Heart left ventricle (tissue), 16 donors: ENCODE results near the gene CD160. TPM values are rescaled to one million over a fixed set of nuclear protein-coding genes. Genes with fewer than 3 reads are reported as not detected.

Source experiments
- ATAC-seq, 4 donors: fragments of 200-7000 bp; cut with Tn5 transposase; one replicate each; pipeline ENCODE4 v1.9.1; 2020 to 2022; ENCODE audit warnings: moderate library complexity in 4 of 4, mild to moderate bottlenecking in 3 of 4, moderate number of reproducible peaks in 1 of 4
- DNase-seq, 5 donors: peaks; one replicate each; pipeline ENCODE4 v3.0.0-alpha.2; 2020
- H3K27ac ChIP-seq, 12 donors: fragments of 200-600 bp; sonication (generic) in 4 of 12; one replicate each; pipeline versions ENCODE4 v1.5.0 to v1.8.0; 2016 to 2022; ENCODE audit warnings: mild to moderate bottlenecking in 2 of 12
- H3K27me3 ChIP-seq, 9 donors: fragments of 200-600 bp; sonication (generic) in 2 of 9; one replicate each; pipeline versions ENCODE4 v1.5.1 to v1.8.0; 2016 to 2022; ENCODE audit warnings: mild to moderate bottlenecking in 3 of 9
- H3K36me3 ChIP-seq, 9 donors: fragments of 200-600 bp; sonication (generic) in 2 of 9; one replicate each; pipeline versions ENCODE4 v1.5.0 to v1.8.0; 2018 to 2022; ENCODE audit warnings: mild to moderate bottlenecking in 2 of 9
- H3K4me1 ChIP-seq, 12 donors: fragments of 200-600 bp; sonication (generic) in 4 of 12; one replicate each; pipeline versions ENCODE4 v1.5.0 to v1.8.0; 2016 to 2022; ENCODE audit warnings: mild to moderate bottlenecking in 3 of 12
- H3K4me3 ChIP-seq, 12 donors: fragments of 200-600 bp; sonication (generic) in 4 of 12; one replicate each; pipeline versions ENCODE4 v1.5.0 to v1.8.0; 2017 to 2022; ENCODE audit warnings: mild to moderate bottlenecking in 9 of 12, moderate library complexity in 4 of 12
- H3K9me3 ChIP-seq, 12 donors: fragments of 200-600 bp; sonication (generic) in 4 of 12; one replicate each; pipeline versions ENCODE4 v1.5.0 to v1.8.0; 2016 to 2022; ENCODE audit warnings: mild to moderate bottlenecking in 1 of 12
- POLR2A ChIP-seq, 2 donors: fragments of 450-650 bp; IDR thresholded peaks; one replicate each; pipeline ENCODE4 v1.6.1; 2017; ENCODE audit warnings: antibody characterized with exemption in 2 of 2, mild to moderate bottlenecking in 2 of 2, moderate library complexity in 2 of 2
- WGBS, 4 donors: extraction: QIAGEN DNeasy Blood & Tissue Kit in 2 of 4; methylation state at CpG; one replicate each; pipeline versions ENCODE4 v1.1.5 to v1.1.7; 2013 to 2018; 5-methylcytosine and 5-hydroxymethylcytosine counted together
- intact Hi-C, 10 donors: fragments of 100-400 bp; cut with DNase I; formaldehyde crosslinking; loops; one replicate each; pipeline versions ENCODE4 v1.11.1 to v1.14.2; 2022
- polyA plus RNA-seq, 2 donors: library from polyadenylated mRNA; stranded (reverse); fragments of 200-250 nt; gene quantifications; one replicate each; pipeline ENCODE4 v1.2.3, GENCODE V29; 2013
- total RNA-seq, 9 donors: library from RNA; depleted of rRNA in 2 of 9; stranded (reverse); fragments of >200 nt in 2 of 9; fragmentation: NEBNext Ultra II Directional in 3 of 9; extraction: Animal tissue kit (Norgen Biotek cat#: 25700) in 3 of 9; gene quantifications; one replicate each; pipeline versions ENCODE4 v1.1.0 to v1.2.4, GENCODE V29; 2016 to 2023
- TF ChIP-seq, protein P1 (sequence below), 12 donors: fragments of 200-600 bp; sonication (generic) in 4 of 12; IDR thresholded peaks; one replicate each; pipeline versions ENCODE4 v1.5.0 to v1.8.0; 2018 to 2022; ENCODE audit warnings: antibody characterized with exemption in 12 of 12, mild to moderate bottlenecking in 5 of 12
- donor health status: ischemic (EF 13 %, LVEDD 7.1; RV severe dilation, severe dysfunction).
- donor health status: healthy with polysubstance abuse.
- donor health status: DM: no; HTN: yes; CAD: no.
- donor health status: DM: no; HTN: no; CAD: no.
- donor health status: ischemic (EF 25% LVEDD 6.9; RV normal size, moderate dysfunction).
- donor health status: ischemic (EF 25% LVEDD 5.7; RV mildly dilated, moderate dysfunction).
- donor health status: healthy.
- donor health status: DM: yes; HTN: yes; CAD: no.
- donor health status: ischemic (EF 35%, LVEDD 5.7; RV mildly dilated, moderate dysfunction).
- donor health status: nonischemic (EF 11% LVEDD 7.7; RV severe dilation, severe dysfunction).
- donor health status: DM: yes; HTN: yes; CAD: no.
- donor health status: PGD.
- donor health status: ischemic (EF 29% LVEDD 5.4; RV normal size, mild dysfunction).
- donor health status: nonischemic (EF 23%, LVEDD 6.1; RV moderate dilation, normal function).

The CD160 gene
- total and polyA plus RNA-seq, 11 donors: 0.64 to 0.79 TPM; not detected in 9

DNA sequence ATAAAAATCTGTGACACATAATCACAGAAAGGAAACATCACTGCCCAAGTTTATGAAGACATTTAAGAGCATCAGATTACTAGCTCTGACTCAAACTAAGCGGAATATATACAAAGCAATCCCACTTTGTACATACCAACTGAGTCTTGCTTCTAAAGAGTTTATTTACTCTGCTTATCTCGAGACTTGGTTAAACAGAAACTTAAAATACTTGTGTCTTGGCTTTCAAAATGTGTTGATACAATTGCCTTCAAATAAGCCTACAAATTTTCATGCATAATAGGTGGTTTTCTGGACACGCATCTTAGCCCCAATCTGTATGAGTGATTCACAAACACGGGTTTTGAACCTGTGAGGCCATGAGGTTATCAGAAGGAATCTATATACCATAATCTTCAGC lies 21.0 kb downstream of the CD160 start:
- no peak overlapping the region for H3K4me3 ChIP-seq
- WGBS, 4 donors: 90 to 93% (median 90%) methylated on average over 4 of the region's 4 CpGs
- H3K27ac ChIP-seq: no peak overlapping the region
- H3K36me3 ChIP-seq: peaks cover 0 to 57% (median 49%) of the 10 kb centered on the region in 9 donors
- ATAC-seq (no peak), DNase-seq (no peak)
- no peaks in the 10 kb centered on the region for H3K27me3 ChIP-seq
- intact Hi-C loops: loop anchor here in 1 of 10 donors (10.0 kb wide), 1 partner anchor 65 kb away; no protein-coding TSS in a partner anchor
- no peaks in the 10 kb centered on the region for H3K4me1 ChIP-seq
- H3K9me3 ChIP-seq: no peaks in the 10 kb centered on the region
- TF ChIP-seq, protein P1, sequence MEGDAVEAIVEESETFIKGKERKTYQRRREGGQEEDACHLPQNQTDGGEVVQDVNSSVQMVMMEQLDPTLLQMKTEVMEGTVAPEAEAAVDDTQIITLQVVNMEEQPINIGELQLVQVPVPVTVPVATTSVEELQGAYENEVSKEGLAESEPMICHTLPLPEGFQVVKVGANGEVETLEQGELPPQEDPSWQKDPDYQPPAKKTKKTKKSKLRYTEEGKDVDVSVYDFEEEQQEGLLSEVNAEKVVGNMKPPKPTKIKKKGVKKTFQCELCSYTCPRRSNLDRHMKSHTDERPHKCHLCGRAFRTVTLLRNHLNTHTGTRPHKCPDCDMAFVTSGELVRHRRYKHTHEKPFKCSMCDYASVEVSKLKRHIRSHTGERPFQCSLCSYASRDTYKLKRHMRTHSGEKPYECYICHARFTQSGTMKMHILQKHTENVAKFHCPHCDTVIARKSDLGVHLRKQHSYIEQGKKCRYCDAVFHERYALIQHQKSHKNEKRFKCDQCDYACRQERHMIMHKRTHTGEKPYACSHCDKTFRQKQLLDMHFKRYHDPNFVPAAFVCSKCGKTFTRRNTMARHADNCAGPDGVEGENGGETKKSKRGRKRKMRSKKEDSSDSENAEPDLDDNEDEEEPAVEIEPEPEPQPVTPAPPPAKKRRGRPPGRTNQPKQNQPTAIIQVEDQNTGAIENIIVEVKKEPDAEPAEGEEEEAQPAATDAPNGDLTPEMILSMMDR (IDR thresholded peaks at IDR 0.05): no peak

DNA sequence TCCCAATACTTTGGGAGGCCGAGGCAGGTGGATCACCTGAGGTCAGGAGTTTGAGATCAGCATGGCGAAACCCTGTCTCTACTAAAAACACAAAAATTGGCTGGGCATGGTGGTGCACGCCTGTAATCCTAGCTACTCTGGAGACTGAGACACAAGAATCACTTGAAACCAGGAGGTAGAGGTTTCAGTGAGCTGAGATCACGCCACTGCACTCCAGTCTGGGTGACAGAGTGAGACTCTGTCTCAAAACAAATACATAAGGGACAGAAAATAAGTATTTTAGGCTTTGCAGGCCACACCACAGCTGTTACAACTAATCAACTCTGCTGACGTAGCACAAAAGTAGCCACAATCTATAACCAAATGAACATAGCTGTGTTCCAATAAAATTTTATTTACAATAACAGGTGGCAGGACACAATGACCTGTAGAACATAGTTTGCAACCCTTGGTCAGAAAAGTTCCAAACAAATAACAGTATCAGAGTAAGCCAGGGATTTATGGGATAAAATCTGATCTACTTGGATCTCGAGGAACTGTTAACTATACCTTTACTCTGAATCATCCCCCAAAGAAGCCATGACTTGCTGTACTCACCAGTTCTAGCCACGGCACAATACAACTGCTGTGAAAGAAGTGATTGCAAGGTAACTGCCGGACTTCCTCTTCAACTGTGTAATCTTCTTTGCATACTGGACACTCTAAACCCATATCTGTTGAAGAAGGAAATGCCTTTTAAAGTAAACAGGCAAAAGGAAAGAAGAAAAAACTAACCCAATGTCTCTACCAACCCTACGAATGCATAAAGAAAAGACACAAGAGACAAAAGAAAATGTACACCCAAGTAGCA lies 28.3 kb downstream of the CD160 start:
- TF ChIP-seq POLR2A (IDR thresholded peaks at IDR 0.05): no peak
- TF ChIP-seq, protein P1 (IDR thresholded peaks at IDR 0.05): no peak
- no peak for DNase-seq
- Histone ChIP-seq H3K27me3 (no peaks in the 10 kb centered on the region), H3K27ac (no peak overlapping the region), H3K4me1 (peaks cover 0 to 8% (median 0%) of the 10 kb centered on the region in 12 donors), H3K4me3 (no peak overlapping the region), H3K9me3 (no peaks in the 10 kb centered on the region), H3K36me3 (peaks cover 0 to 100% (median 96%) of the 10 kb centered on the region in 9 donors)
- no peak for ATAC-seq
- 91 to 93% (median 92%) methylated on average over 9 of the region's 9 CpGs for WGBS, 4 donors
- intact Hi-C loops: loop anchor here in 1 of 10 donors (10.0 kb wide), 1 partner anchor 57 kb away; no protein-coding TSS in a partner anchor

DNA sequence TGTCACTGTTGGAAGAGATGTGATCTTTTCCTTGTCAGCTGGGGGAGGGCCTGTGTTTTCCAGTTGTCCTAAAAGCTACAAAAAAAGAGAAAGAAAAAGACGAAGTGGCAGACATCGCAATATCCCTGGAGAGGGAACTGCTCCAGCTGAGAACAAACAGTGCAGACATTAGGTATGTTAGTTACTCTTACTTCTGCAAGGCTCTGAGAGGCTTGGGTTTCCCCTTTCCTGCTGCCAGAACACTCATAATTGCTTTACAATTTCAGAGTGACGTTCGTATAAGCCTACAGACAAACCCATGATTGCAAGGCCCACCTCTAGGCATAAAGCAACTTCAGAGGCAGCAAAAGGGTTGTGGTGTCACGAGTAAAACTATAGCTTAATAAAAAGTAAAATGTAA lies 31.1 kb downstream of the CD160 start:
- Histone ChIP-seq H3K4me3 (no peak overlapping the region), H3K27ac (no peak overlapping the region), H3K27me3 (no peaks in the 10 kb centered on the region), H3K4me1 (peaks cover 0 to 8% (median 0%) of the 10 kb centered on the region in 12 donors), H3K36me3 (peaks cover 0 to 100% (median 90%) of the 10 kb centered on the region in 9 donors), H3K9me3 (no peaks in the 10 kb centered on the region)
- 74 to 78% (median 78%) methylated on average over 5 of the region's 5 CpGs for WGBS, 4 donors
- intact Hi-C loops: loop anchor here in 2 of 10 donors (2.0 to 10.0 kb wide), 2 partner anchors 50 to 74 kb away; partner anchors contain the start of genes POLR3C (in 1 of the 2) and RNF115 (in 1 of the 2)
- DNase-seq: no peak
- TF ChIP-seq POLR2A (IDR thresholded peaks at IDR 0.05): no peak
- TF ChIP-seq, protein P1 (IDR thresholded peaks at IDR 0.05): no peak
- no peak for ATAC-seq

DNA sequence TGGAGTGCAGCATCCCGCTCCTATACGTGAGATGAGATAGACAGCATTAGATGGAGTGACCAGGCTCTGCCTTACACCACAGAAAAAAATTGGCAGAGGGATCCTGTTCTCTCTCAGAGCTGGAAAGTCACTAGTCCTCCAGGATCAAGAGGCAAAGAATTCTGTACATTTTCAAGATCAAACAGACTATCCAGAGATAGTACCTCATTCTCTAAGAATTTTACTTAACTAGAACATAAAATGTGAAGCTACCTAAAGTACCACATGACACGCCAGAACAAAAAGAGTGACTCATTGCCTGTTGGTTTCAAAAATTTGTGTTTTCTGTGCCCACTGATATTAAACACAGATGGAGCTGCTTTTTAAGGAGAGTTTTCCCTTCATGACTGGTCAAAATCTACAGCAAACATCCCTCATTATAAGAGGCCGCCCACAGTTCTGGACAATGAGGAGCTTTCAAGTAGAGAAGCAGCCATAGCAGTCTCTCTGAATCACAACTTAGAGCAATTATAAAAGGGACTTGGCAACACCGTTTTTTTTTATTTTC lies 32.3 kb downstream of the CD160 start:
- DNase-seq: no peak
- peak in 1 of 4 donors; percentile 28 for ATAC-seq
- peak overlapping the region in 1 of 12 donors; percentile 19 for H3K27ac ChIP-seq
- peaks cover 0 to 100% (median 85%) of the 10 kb centered on the region in 9 donors for H3K36me3 ChIP-seq
- 77 to 88% (median 84%) methylated on average over 5 of the region's 5 CpGs for WGBS, 4 donors
- TF ChIP-seq, protein P1 (IDR thresholded peaks at IDR 0.05): no peak
- no peak for TF ChIP-seq POLR2A (IDR thresholded peaks at IDR 0.05)
- no peak overlapping the region for H3K4me3 ChIP-seq
- intact Hi-C loops: loop anchor here in 2 of 10 donors (2.0 to 10.0 kb wide), 2 partner anchors 49 to 73 kb away; partner anchors contain the start of genes POLR3C (in 1 of the 2) and RNF115 (in 1 of the 2)
- H3K4me1 ChIP-seq: peaks cover 0 to 8% (median 0%) of the 10 kb centered on the region in 12 donors
- H3K9me3 ChIP-seq: no peaks in the 10 kb centered on the region
- no peaks in the 10 kb centered on the region for H3K27me3 ChIP-seq
